PFSK-1 (cell line): ENCODE data around the gene ADCY1. TPM values are rescaled to one million over a fixed set of nuclear protein-coding genes. Genes with fewer than 3 reads are reported as not detected.

Experiments
- FOXP2 ChIP-seq: optimal IDR thresholded peaks from 2 replicates; pipeline ENCODE3; 2011; ENCODE audit warnings: borderline replicate concordance, control low read depth, inconsistent platforms; ENCODE audit not compliant: insufficient read depth; ENCODE audit errors: extremely low read length, extremely low read depth
- POLR2AphosphoS5 ChIP-seq: IDR thresholded peaks from 2 replicates; pipeline ENCODE4 v1.6.1; 2012; ENCODE audit warnings: low read depth, mild to moderate bottlenecking, control low read depth, low read length, moderate library complexity
- REST ChIP-seq, 2 experiments: IDR thresholded peaks; 2 replicates each; pipeline versions ENCODE4 v1.6.1 to v1.8.0; 2011 to 2012; ENCODE audit warnings: low read depth in 2 of 2, low read length in 2 of 2, control low read depth in 1 of 2, inconsistent platforms in 1 of 2, mild to moderate bottlenecking in 1 of 2, moderate library complexity in 1 of 2; ENCODE audit not compliant: insufficient read depth in 1 of 2
- SIN3A ChIP-seq: IDR thresholded peaks from 2 replicates; pipeline ENCODE4 v1.6.1; 2012; ENCODE audit warnings: mild to moderate bottlenecking, low read length, moderate library complexity, borderline replicate concordance; ENCODE audit not compliant: insufficient read depth
- TAF1 ChIP-seq: IDR thresholded peaks from 2 replicates; pipeline ENCODE4 v1.6.1; 2012; ENCODE audit warnings: low read length, control low read depth, borderline replicate concordance; ENCODE audit not compliant: insufficient read depth
- polyA plus RNA-seq: library from polyadenylated mRNA; unstranded; fragments of >200 nt; gene quantifications from one replicate; pipeline ENCODE4 v1.2.1, GENCODE V29; 2012; ENCODE audit warnings: low read depth, missing spikeins; ENCODE audit not compliant: insufficient read length

ADCY1 gene
- polyA plus RNA-seq = 1.1 TPM

- TF ChIP-seq REST (IDR thresholded peaks at IDR 0.05; ENCODE audit: insufficient read depth in 1 of 2, low read depth in 2 of 2, low read length in 2 of 2) (no peak), POLR2AphosphoS5 (no peak), SIN3A (no peak), TAF1 (no peak), FOXP2 (no peak)
These were observed at the start of gene ADCY1 for GRCh38 chr7:45573661-45574415. TSS of gene ADCY1 (plus strand) at chr7:45574368. CDS start at chr7:45574544, 176 bp downstream.

GRCh38 chr7:45524445-45524844, 49.7 kb upstream of the ADCY1 start:
- no peak for TF ChIP-seq SIN3A
- no peak for TF ChIP-seq FOXP2
- TF ChIP-seq REST (IDR thresholded peaks at IDR 0.05; ENCODE audit: insufficient read depth in 1 of 2, low read depth in 2 of 2, low read length in 2 of 2) = no peak
- TF ChIP-seq POLR2AphosphoS5 = no peak
- no peak for TF ChIP-seq TAF1

- TF ChIP-seq TAF1 (no peak), POLR2AphosphoS5 (no peak), SIN3A (no peak), FOXP2 (no peak), REST (IDR thresholded peaks at IDR 0.05; ENCODE audit: insufficient read depth in 1 of 2, low read depth in 2 of 2, low read length in 2 of 2) (no peak)
These were observed 49.1 kb upstream of the ADCY1 start for GRCh38 chr7:45525057-45525456.

GRCh38 chr7:45543473-45543872, 30.7 kb upstream of the ADCY1 start:
- TF ChIP-seq POLR2AphosphoS5 (no peak), TAF1 (no peak), SIN3A (no peak), REST (IDR thresholded peaks at IDR 0.05; ENCODE audit: insufficient read depth in 1 of 2, low read depth in 2 of 2, low read length in 2 of 2) (no peak), FOXP2 (no peak)
